GM23248 (cell line): Measurements from ENCODE around the gene WFIKKN2.

Experiments
- EZH2 ChIP-seq: fragments of 200-600 bp; sonication (generic); IDR thresholded peaks from 2 replicates; pipeline ENCODE4 v1.6.1; 2018; ENCODE audit warnings: antibody characterized with exemption, mild to moderate bottlenecking; ENCODE audit not compliant: insufficient read depth, poor library complexity, severe bottlenecking
- EZH2phosphoT487 ChIP-seq: fragments of 200-600 bp; sonication (generic); IDR thresholded peaks from 2 replicates; pipeline ENCODE4 v1.6.1; 2018; ENCODE audit warnings: antibody characterized with exemption, moderate library complexity, mild to moderate bottlenecking, low read depth; ENCODE audit not compliant: insufficient read depth

- TF ChIP-seq EZH2 (no peak), EZH2phosphoT487 (no peak)
Observed at GRCh38 chr17:50808413-50808812, 27.0 kb upstream of the WFIKKN2 start.
